GM18858 (cell line): Measurements from ENCODE around the gene TRAPPC2B.
A peak's percentile ranks its signal among the peaks of the same experiment; 100 is the strongest.

Source experiments
- ATAC-seq: cut with Tn5 transposase; IDR thresholded peaks from one replicate; pipeline ENCODE4 v1.9.1; 2021; ENCODE audit not compliant: unreplicated experiment

Gene TRAPPC2B

DNA sequence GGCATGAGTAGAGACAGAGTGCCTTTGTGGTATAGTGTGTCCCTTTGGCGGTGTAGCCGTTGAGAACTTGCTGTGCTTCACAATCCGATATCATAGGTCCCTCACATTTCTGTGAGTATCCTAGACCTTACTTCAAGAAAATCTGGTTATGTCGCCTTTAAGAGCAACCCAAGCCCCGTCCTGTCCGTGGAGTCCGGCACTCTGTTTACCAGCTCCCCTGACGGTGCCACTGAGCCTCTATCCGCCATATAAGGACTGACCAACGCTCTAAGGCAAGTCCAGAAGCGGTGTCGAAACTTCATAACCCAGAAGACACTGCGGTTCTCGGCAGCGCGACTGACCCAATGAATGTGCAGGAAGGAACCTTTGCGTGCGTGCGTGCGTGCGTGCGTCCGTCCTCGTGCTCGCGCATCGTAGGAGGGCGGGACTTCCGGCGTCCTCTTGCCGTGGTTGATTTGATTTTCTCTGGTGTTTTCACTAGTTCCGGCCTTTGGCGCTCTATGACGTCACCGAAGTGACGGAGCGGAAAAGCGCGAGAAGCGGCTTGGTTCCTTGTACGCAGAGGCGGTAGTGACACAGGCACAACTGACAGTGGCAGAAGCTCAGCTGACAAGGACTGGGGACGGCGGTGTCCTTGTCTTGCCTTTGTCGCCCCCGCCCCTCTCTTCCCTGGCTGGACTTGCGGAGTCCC, at the start of gene TRAPPC2B, which contains the start of gene ZNF547:
TRAPPC2B (plus strand) TSS at position 555 of the 691 bp plus-strand sequence. CDS start 1,283 bp downstream, outside the sequence.
ZNF547 (plus strand) TSS at position 555 of the 691 bp plus-strand sequence. CDS start 5,005 bp downstream, outside the sequence.
- ATAC-seq: peak; percentile 90

DNA sequence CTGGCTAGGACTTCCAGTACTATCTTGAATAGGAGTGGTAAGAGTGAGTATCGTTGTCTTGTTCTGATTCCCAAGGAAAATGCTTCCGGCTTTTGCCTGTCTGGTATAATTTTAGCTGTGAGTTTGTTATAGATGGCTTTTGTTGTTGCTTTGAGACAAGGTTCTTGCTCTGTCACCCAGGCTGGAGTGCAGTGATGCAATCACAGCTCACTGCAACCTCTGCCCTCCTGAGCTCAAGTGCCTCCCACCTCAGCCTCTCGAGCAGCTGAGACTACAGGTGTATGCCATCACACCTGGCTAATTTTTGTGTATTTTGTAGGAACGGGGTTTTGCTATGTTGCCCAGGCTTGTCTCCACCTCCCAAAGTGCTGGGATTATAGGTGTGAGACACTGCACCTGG, 49.2 kb upstream of the TRAPPC2B start:
- no peak for ATAC-seq

DNA sequence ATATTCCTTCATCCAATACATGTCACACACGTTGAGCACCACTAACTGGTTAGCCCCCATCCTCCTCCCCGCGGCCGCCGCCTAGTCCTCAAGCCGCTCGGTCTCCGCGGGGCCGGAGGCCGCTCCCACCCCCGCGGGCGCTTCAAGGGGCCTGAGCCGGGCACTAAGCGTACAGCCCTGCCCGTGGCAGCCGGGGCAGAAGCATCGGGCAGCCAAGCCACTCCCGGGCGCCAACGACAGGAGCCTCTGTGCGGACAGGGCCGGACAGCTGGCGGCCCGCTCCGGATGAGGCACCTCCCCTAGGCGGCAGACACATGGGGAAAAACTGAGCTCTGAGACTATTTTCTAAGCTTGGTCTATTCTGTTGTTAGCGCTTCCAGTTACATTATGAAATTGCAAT, 45.8 kb upstream of the TRAPPC2B start:
- no peak for ATAC-seq

DNA sequence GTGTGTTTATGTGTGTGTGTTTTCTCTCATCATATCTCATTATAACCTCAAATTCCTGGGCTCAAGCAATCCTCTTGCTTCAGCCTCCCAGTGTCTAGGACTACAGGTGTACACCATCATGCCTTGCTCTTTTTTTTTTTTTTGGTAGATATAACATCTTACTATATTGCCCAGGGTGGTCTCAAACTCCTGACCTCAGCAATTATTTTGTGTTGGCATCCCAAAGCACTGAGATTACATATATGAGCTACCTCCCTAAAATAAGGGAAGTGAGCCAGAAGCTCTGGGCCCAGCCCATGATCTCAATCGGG, 43.5 kb upstream of the TRAPPC2B start:
- no peak for ATAC-seq

DNA sequence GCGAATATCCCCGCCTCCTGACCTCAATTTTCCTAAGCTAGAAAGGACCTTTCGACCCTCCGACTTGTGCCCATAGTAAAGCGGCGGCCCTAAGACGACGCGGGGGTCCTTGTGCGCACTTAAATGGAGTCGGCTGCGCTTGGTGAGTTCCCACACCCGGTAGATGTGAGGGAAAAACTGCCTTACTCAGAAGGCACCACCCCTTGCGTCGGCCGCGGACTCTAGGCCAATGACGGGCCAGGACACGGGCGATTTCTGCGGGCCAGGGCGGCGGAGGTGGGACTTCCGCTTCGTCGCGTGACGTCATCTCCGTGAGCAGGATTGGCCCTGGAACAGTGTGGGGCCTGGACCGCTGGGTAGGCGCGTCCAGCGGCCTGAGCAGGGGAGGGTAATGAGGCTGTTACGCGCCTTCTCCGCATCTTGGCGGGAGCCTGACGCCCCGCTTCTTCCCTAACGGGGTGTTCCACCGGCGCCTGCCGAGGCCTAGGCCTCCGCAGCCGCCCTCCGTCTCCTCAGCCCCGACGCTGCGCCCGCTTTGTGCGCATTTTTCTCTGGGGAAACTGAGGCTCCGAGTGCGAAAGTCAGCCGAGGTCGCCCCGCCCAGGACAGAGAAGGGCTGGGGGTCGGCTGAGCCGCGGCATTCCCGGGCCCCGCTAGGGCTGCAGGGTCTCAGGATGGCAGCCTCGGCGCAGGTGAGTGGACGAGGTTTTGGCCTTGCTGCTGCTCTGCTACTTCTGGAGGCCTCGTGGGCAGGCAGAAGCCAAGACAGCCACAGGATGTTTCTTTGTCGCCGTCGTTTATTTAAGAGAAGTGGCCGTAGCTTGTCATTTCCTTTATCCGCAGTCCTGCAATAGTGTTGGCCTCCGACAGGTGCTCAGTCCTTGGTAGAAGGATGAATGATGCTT, 42.9 kb upstream of the TRAPPC2B start, which contains the start of gene ZNF543:
ZNF543 (plus strand) TSS at position 293 of the 905 bp plus-strand sequence; CDS start at position 675, 382 bp downstream.
- peak; percentile 87 for ATAC-seq

DNA sequence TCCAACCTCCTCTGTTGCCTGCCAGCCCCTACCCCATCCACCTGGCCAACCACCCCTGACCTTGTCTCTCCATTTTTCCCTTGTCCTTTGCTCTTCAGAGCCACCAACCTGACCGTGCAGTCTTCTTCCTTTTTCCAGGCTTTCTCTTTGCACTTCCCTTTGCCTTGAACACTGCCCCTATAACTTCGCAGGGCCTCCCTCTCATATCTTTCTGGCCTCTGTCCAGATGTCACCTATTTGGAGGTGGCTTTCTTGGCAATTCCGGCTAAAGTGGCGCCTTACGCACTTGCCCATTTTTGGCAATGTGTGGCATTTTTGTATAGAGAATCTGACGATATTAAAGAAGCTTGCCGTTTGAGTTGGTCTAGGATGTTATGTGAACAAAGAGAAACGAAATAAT, 42.2 kb upstream of the TRAPPC2B start:
- no peak for ATAC-seq

DNA sequence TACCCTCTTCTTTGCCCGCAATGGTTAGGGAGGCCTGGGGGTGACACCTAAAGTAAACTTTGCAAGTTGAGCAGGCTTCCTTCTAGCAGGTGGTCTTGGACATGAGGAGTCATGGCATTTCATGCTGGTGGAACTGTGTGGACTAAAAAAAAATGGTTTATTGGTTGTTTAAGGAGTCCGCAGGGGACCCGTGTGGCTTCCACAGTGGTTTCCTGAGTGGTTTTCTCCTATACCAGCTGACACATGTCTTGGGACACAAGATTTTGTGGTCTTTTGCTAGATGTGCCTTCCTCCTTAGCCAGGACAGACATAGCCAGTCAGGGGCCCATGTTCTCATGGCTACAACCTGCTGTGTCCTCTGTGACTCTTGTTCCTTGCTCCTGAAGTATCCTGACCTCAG, 41.6 kb upstream of the TRAPPC2B start:
- ATAC-seq: no peak

DNA sequence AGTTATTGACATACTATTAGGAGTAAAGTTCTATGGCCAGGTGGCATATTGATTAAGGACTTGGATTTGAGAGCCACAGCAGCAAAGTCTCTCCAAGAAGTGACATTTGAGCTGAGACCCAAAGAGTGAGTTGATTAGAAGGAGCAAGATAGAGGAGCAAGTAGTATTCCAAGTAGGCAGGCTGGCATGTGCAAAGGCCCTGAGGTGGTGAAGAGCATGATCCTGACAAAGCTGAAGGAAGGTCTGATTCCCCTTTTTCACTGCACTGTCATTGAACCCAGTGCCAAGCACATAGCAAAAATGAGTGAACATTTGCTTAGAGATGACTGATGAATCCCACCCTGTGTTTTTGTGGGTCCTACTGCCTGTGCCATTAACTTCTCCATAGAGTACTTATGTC, 38.4 kb upstream of the TRAPPC2B start:
- no peak for ATAC-seq

DNA sequence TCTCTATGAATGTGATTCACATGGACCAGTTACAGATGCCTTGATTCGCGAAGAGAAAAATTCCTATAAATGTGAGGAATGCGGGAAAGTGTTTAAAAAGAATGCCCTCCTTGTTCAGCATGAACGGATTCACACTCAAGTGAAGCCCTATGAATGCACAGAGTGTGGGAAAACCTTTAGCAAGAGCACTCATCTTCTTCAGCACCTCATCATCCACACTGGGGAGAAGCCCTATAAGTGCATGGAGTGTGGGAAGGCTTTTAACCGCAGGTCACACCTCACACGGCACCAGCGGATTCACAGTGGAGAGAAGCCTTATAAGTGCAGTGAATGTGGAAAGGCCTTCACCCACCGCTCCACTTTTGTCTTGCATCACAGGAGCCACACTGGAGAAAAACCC, 35.4 kb upstream of the TRAPPC2B start:
- ATAC-seq: no peak

DNA sequence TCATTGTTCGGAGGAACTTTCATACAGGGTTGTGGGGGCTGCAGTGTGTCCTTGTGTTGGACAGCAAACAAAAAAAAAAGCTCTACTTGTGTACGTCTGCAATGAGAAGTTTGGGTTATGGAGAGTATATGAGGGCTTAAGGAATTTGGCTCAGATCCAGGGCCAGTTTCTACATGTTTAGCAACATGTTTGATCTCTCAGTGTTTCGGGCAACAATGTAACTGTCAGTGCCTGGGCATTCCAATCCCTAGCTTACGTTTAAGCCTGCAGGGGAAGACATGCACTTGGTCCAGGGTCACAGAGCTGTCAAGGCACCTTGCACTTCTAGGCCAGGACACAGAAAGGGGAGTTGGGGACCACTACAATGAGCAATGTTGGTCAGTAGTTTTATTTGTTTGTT, 29.2 kb upstream of the TRAPPC2B start:
- ATAC-seq: no peak

DNA sequence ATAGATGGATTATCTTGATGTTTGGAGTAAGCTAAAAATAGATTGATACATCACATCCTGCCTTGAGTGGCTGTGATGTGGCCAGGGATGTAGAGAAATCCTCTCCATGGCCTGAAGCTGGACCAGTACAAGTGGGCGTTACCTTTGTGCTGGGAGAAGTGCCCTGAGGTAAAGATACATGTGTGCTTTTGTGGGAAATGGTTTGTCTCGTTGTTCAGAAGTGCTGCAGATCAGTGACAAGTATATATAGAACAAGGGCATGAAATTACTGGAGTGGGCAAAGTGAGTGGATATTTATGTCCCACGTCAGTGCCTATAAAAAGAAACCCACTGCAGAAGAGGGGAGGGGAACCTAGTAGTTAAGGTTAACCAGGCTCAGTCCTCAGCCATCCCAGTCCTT, 24.5 kb upstream of the TRAPPC2B start:
- ATAC-seq: no peak

DNA sequence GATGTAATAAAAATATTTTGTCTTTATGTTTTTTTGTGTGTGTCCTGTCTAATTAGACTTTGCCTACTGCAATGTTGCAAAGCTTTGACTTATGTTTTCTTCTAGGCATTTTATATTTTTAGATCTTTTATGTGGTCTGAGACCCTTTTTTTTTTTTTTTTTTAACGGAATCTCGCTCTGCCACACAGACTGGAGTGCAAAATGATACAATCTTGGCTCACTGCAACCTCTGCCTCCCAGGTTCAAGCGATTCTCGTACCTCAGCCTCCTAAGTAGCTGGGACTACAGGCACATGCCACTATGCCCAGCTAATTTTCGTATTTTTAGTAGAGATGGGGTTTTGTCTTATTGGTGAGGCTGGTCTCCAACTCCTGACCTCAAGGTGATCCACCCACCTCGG, 20.8 kb upstream of the TRAPPC2B start:
- no peak for ATAC-seq

DNA sequence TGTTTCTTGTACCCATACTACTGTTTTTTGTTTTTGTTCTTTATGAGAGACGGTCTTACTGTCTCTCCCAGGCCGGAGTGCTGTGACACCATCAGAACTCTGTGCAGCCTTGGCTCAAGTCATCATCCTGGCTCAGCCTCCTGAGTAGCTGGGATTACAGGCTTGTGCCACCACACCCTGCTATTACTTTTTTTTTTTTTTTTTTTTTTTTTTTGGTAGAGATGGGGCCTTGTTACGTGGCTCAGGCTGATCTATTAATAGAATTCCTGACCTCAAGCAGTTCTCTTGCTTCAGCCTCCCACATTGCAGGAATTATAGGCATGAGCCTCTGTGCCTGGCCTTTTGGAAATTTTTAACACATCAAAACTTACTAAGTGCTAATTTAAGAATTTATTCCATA, 15.2 kb upstream of the TRAPPC2B start:
- ATAC-seq: no peak

DNA sequence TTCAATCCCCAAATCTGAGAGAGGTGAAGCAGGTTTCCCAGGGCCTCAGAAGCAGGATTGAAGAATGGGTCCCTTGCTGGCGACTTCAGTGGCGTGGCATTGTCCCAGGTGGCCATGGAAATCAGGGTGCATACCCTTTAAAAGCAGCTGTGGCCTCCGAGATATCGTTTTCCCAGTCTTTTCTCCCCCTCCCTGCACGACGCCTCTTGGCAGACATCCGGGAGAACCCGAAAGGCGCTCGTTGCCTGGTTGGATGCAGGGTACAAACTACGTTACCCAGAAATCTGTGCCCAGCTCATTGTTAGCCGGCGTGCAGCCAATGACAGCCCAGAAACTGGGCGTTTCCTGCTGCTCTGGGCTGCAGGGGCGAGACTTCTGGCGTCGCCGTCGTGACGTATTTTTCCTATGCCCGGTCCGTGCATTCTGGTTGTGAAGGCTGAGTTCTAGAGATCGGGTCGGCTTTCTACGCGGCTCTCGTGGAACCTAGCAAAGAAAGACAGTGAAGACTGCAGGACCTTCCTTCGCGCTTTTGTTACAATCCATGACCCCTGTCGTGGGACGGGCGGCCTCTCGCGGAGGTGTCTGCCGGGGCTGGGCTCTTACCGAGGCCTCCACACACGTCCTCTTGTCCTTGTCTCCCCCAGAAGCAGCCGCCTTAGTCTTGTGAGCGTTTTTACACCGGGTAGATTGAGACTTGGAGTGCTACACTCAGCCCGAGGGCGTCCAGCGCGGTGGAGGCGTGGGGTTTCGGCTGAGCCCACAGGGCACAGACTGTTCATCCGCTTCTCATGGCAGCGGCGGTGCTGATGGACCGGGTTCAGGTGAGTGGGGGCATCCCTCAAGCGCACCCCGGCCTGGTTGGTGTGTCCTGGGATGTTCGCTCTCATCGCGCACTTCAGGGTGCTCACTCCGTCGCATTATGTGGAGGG, 12.2 kb upstream of the TRAPPC2B start, which contains the start of gene ZNF304:
ZNF304 (plus strand) TSS at position 395 of the 929 bp plus-strand sequence; CDS start at position 789, 394 bp downstream.
- ATAC-seq: peak; percentile 94

DNA sequence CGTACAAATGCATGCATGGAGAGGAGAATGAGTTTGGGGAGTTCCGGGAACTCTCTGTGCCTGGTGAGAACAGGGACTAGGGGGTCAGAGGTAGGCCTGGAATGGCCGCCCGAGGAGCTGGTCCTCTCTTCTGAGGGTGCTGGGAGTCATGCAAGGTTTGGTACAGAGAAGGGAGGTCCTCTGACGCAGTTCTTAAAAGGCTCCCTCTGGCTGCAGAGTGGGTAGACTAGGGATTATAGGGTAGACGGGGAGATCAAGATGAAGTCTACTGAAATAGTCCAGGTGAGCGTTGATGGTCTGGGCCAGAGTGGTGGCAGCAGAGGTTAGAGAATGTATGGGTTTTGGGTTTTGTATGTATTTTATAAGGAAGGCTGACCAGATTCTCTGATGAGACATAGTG, 11.5 kb upstream of the TRAPPC2B start:
- ATAC-seq: no peak

DNA sequence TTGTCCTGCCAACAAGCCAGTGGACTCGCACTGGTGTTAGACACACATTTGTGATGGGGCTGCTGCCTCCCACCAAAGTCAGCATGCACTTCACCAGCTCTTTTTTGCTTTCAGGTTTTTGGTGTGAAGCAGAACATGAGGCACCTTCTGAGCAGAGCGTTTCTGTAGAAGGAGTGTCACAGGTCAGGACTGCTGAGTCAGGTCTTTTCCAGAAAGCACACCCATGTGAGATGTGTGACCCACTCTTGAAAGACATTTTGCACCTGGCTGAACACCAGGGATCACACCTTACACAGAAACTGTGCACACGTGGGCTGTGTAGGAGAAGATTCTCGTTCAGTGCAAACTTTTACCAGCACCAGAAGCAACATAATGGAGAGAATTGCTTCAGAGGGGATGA, 7.4 kb upstream of the TRAPPC2B start:
- no peak for ATAC-seq

DNA sequence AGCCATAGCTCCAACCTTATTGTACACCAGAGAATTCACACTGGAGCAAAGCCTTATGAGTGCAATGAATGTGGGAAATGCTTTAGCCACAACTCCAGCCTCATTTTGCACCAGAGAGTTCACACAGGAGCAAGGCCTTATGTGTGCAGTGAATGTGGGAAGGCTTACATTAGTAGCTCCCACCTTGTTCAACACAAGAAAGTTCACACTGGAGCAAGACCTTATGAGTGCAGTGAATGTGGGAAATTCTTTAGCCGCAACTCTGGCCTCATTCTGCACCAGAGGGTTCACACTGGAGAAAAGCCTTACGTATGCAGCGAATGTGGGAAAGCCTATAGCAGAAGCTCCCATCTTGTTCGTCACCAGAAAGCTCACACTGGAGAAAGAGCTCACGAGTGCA, 5.9 kb upstream of the TRAPPC2B start:
- no peak for ATAC-seq

DNA sequence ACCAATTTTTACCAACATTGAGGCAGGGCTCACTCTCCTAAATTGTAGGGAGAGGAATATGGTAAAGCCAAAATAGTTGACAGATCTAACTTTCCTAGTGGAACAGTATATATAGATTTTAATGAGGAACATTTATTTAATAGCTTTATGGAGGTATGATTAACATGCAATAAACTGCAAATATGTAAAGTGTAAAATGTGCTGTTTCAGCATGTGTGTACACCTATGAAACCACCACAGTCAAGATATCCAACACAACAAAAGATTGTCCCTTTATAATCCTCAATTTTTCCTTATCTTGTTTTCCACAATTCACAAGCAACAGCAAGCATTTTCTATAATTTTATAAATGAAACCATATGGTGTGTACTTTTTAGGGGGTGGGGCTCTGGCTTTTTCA, 4.1 kb upstream of the TRAPPC2B start:
- no peak for ATAC-seq

DNA sequence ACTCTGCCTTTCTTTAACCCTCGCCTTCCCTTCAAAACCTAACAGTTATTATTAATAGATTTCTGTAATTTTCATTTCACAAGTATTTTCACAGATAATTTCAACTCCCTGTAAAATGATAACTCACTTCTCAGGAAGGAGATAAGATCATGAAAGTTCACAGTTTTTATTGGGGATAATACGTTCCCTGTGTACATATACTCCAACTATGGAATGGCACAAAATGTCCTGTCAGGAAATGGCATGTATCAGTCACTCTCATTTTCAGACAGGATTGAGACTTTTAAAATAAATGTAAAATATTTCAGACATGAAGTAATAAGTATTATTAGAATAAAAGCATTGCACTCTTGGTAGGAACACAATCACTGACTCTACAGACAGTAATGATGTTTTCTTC, 932 bp upstream of the TRAPPC2B start:
- no peak for ATAC-seq

DNA sequence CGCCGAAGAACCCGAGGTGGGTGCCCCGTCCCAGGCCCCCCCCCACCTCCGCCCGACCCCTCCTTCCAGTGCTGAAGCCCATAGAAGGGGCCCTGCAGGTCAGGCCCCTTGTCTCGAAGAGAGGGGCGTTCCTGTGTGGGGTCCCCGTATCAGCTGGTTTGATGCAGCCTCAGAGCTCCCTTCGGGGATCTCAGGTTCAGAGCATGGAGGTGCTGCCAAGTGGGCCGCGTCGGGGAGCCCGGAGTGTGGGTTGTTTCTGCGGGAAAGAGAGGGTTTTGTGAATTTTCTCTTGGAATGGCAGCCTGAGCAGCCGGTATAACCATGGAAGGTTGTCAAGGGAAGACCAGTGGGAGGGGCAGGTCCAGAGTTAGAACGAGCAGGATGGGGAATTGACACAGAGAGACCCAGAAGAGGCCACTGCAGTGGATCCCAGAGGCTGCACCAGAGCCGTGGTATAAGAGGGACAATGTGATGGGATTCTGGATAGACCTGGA, 384 bp downstream of the TRAPPC2B start:
- ATAC-seq: no peak

DNA sequence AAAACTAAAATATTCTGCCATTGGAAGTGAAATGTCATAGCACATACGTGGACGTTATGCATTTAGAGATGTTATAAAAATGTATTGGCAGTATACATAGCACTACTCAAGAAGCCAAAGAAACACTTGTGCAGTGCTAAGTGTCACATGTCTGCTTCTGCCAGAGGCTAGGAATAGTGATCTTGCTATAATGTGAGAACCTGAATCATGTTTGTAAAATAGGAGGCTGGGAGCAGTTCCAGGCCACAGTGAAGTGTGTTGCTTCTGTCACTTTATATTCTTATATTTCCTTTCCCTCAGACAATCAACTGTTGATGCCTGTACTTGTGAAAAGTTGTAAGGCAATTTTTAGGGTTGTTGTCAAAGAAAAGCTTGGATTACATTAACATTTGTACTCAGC, 3.4 kb downstream of the TRAPPC2B start:
- no peak for ATAC-seq
